Bone marrow (tissue), 2 donors: ENCODE results near the gene CDHR3.
A peak's percentile ranks its signal among the peaks of the same experiment; 100 is the strongest.

Source experiments
- DNase-seq, 2 donors: peaks; one replicate each; lab custom pipeline; 2025; lab: John Stamatoyannopoulos, UW

The CDHR3 gene

GRCh38 chr7:106067678-106068077 lies 104.6 kb downstream of the CDHR3 start:
- DNase-seq: no peak

- no peak for DNase-seq
Observed at GRCh38 chr7:106068538-106068961, 105.5 kb downstream of the CDHR3 start.

GRCh38 chr7:106068986-106069385 lies 105.9 kb downstream of the CDHR3 start:
- DNase-seq: no peak

GRCh38 chr7:106069471-106070200 lies 106.6 kb downstream of the CDHR3 start:
- no peak for DNase-seq

- no peak for DNase-seq
Observed at GRCh38 chr7:106070201-106070551, 107.1 kb downstream of the CDHR3 start.

- DNase-seq: no peak
Observed at GRCh38 chr7:106070567-106071254, 107.6 kb downstream of the CDHR3 start.

GRCh38 chr7:106071356-106071998 lies 108.4 kb downstream of the CDHR3 start:
- peak in 1 of 2 donors; percentile 93 for DNase-seq

- DNase-seq: no peak
Observed at GRCh38 chr7:106071999-106072714, 109.1 kb downstream of the CDHR3 start.

GRCh38 chr7:106072715-106073091 lies 109.6 kb downstream of the CDHR3 start:
- DNase-seq: no peak

- no peak for DNase-seq
Observed at GRCh38 chr7:106073701-106074100, 110.6 kb downstream of the CDHR3 start.

- DNase-seq: no peak
Observed at GRCh38 chr7:106074257-106074656, 111.2 kb downstream of the CDHR3 start.

- no peak for DNase-seq
Observed at GRCh38 chr7:106075937-106076336, 112.9 kb downstream of the CDHR3 start.

- DNase-seq: no peak
Observed at GRCh38 chr7:106076537-106076936, 113.5 kb downstream of the CDHR3 start.

- no peak for DNase-seq
Observed at GRCh38 chr7:106080300-106080987, 117.4 kb downstream of the CDHR3 start.

GRCh38 chr7:106082087-106082854 lies 119.2 kb downstream of the CDHR3 start:
- DNase-seq: no peak
